Thoracic aorta (tissue), 2 donors: ENCODE results near the gene NOL7. TPM values are rescaled to one million over a fixed set of nuclear protein-coding genes. Genes with fewer than 3 reads are reported as not detected.

ENCODE experiments used
- ATAC-seq: fragments of 150-250 bp; one replicate; pipeline ENCODE4 v1.8.0; 2017; ENCODE audit warnings: low read depth; ENCODE audit not compliant: insufficient number of reproducible peaks, low FRiP score
- DNase-seq: peaks from one replicate; pipeline ENCODE4 v3.0.0-alpha.2; 2020; ENCODE audit warnings: low spot score
- H3K27ac ChIP-seq, 2 donors: fragments of 200-600 bp; sonication (generic); 1 replicate in 1 of 2; 2 replicates in 1 of 2; pipeline ENCODE4 v1.5.1; 2016; ENCODE audit warnings: mild to moderate bottlenecking in 2 of 2, moderate library complexity in 2 of 2
- H3K27me3 ChIP-seq: fragments of 200-600 bp; sonication (generic); replicated peaks from 2 replicates; pipeline ENCODE4 v1.6.0; 2016; ENCODE audit warnings: mild to moderate bottlenecking; ENCODE audit not compliant: insufficient read depth
- H3K36me3 ChIP-seq: fragments of 200-600 bp; sonication (generic); one replicate; pipeline ENCODE4 v1.5.1; 2016
- H3K4me1 ChIP-seq, 2 donors: fragments of 200-600 bp; sonication (generic); 1 replicate in 1 of 2; 2 replicates in 1 of 2; pipeline versions ENCODE4 v1.5.1 to v1.6.0; 2016; ENCODE audit warnings: low read depth in 2 of 2, mild to moderate bottlenecking in 1 of 2; ENCODE audit not compliant: control insufficient read depth in 1 of 2
- H3K4me3 ChIP-seq: fragments of 200-600 bp; sonication (generic); 2 replicates; pipeline ENCODE4 v1.5.1; 2016; ENCODE audit warnings: mild to moderate bottlenecking
- H3K9me3 ChIP-seq: fragments of 200-600 bp; sonication (generic); 2 replicates; pipeline ENCODE4 v1.5.1; 2016
- CTCF ChIP-seq: fragments of 200-600 bp; sonication (generic); IDR thresholded peaks from one replicate; pipeline ENCODE4 v1.5.1; 2019; ENCODE audit warnings: antibody characterized with exemption
- total RNA-seq, 2 donors: library from RNA; depleted of rRNA; stranded (reverse); fragments of >200 nt; gene quantifications; one replicate each; pipeline versions ENCODE4 v1.1.0 to v1.2.3, GENCODE V29; 2016

Gene NOL7
- total RNA-seq, 2 donors from 2014 or later = 75.3 to 96.0 TPM

- H3K9me3 ChIP-seq = no peaks in the 10 kb centered on the region
- peaks cover 3% of the 10 kb centered on the region for H3K36me3 ChIP-seq
- no peak overlapping the region for H3K4me3 ChIP-seq
- no peak for ATAC-seq
- H3K4me1 ChIP-seq = peaks cover 0 to 8% of the 10 kb centered on the region in 2 donors
- H3K27ac ChIP-seq = no peak overlapping the region
- DNase-seq = no peak
- no peak for TF ChIP-seq CTCF
- no peaks in the 10 kb centered on the region for H3K27me3 ChIP-seq
These were observed 34.3 kb downstream of the NOL7 start for GRCh38 chr6:13649393-13649792.

- H3K9me3 ChIP-seq = no peaks in the 10 kb centered on the region
- ATAC-seq (no peak), DNase-seq (no peak)
- no peaks in the 10 kb centered on the region for H3K36me3 ChIP-seq
- no peaks in the 10 kb centered on the region for H3K27me3 ChIP-seq
- no peak overlapping the region for H3K27ac ChIP-seq
- no peak overlapping the region for H3K4me3 ChIP-seq
- peaks cover under 1 to 14% of the 10 kb centered on the region in 2 donors for H3K4me1 ChIP-seq
- TF ChIP-seq CTCF = no peak
These were observed 38.2 kb downstream of the NOL7 start for GRCh38 chr6:13653296-13653695.

GRCh38 chr6:13654496-13654895 lies 39.4 kb downstream of the NOL7 start:
- no peak for TF ChIP-seq CTCF
- no peak overlapping the region for H3K27ac ChIP-seq
- ATAC-seq (no peak), DNase-seq (no peak)
- no peaks in the 10 kb centered on the region for H3K9me3 ChIP-seq
- H3K4me3 ChIP-seq = no peak overlapping the region
- H3K36me3 ChIP-seq = no peaks in the 10 kb centered on the region
- peaks cover 13 to 24% of the 10 kb centered on the region in 2 donors for H3K4me1 ChIP-seq
- no peaks in the 10 kb centered on the region for H3K27me3 ChIP-seq

GRCh38 chr6:13655700-13656099 lies 40.6 kb downstream of the NOL7 start:
- Histone ChIP-seq H3K9me3 (no peaks in the 10 kb centered on the region), H3K4me3 (no peak overlapping the region), H3K27me3 (no peaks in the 10 kb centered on the region), H3K4me1 (peaks cover 23 to 34% of the 10 kb centered on the region in 2 donors), H3K36me3 (no peaks in the 10 kb centered on the region), H3K27ac (no peak overlapping the region)
- ATAC-seq = no peak
- no peak for TF ChIP-seq CTCF
- no peak for DNase-seq

- Histone ChIP-seq H3K4me1 (peaks cover 50 to 55% of the 10 kb centered on the region in 2 donors), H3K36me3 (no peaks in the 10 kb centered on the region), H3K9me3 (no peaks in the 10 kb centered on the region), H3K27ac (no peak overlapping the region), H3K27me3 (no peaks in the 10 kb centered on the region), H3K4me3 (no peak overlapping the region)
- ATAC-seq (no peak), DNase-seq (no peak)
- no peak for TF ChIP-seq CTCF
These were observed 45.1 kb downstream of the NOL7 start for GRCh38 chr6:13660273-13660672.
